CD4-positive, alpha-beta T cell (primary cell): ENCODE measurements around the gene IGF2R. TPM values are rescaled to one million over a fixed set of nuclear protein-coding genes. Genes with fewer than 3 reads are reported as not detected.

Experiments
- ATAC-seq: fragments of 200-7000 bp; cut with Tn5 transposase; one replicate; pipeline ENCODE4 v1.10.0; 2022; ENCODE audit warnings: mild to moderate bottlenecking; ENCODE audit not compliant: poor library complexity
- CTCF ChIA-PET: fragments of 350-600 bp; sonication (Branson Sonifier 250); formaldehyde crosslinking; loops from one replicate; lab custom pipeline; 2021; ENCODE audit warnings: antibody characterized with exemption, inconsistent platforms; lab: Charles Lee
- POLR2A ChIA-PET: fragments of 350-600 bp; sonication (Branson Sonifier 250); formaldehyde crosslinking; loops from one replicate; lab custom pipeline; 2021; ENCODE audit warnings: antibody characterized with exemption, inconsistent platforms; lab: Charles Lee
- DNase-seq, 14 experiments: peaks; one replicate each; pipeline ENCODE4 v3.0.0-alpha.2; 2013 to 2020; ENCODE audit warnings: mixed read lengths in 2 of 14
- H3K27ac ChIP-seq, 2 donors: one replicate each; pipeline versions ENCODE4 v1.5.1 to v1.7.0; 2013; ENCODE audit warnings: low read length in 2 of 2, low read depth in 1 of 2, mild to moderate bottlenecking in 1 of 2
- H3K27me3 ChIP-seq, 2 experiments: 1 replicate in 1 of 2; 2 replicates in 1 of 2; pipeline versions ENCODE4 v1.6.1 to v1.7.0; 2013; ENCODE audit warnings: low read length in 2 of 2, control low read depth in 1 of 2, mild to moderate bottlenecking in 1 of 2, moderate library complexity in 1 of 2; ENCODE audit not compliant: insufficient read depth in 2 of 2, control insufficient read depth in 1 of 2
- H3K36me3 ChIP-seq: one replicate; pipeline ENCODE4 v1.6.1; 2013; ENCODE audit warnings: low read length, control low read depth; ENCODE audit not compliant: insufficient read depth
- H3K4me1 ChIP-seq: one replicate; pipeline ENCODE4 v1.6.1; 2013; ENCODE audit warnings: low read length, control low read depth; ENCODE audit not compliant: insufficient read depth
- H3K4me3 ChIP-seq: one replicate; pipeline ENCODE4 v1.5.1; 2013; ENCODE audit warnings: mild to moderate bottlenecking, low read length, moderate library complexity
- H3K9me3 ChIP-seq, 2 experiments: 1 replicate in 1 of 2; 2 replicates in 1 of 2; pipeline versions ENCODE4 v1.6.1 to v1.7.0; 2013; ENCODE audit warnings: low read length in 2 of 2, mild to moderate bottlenecking in 2 of 2, control low read depth in 1 of 2, moderate library complexity in 1 of 2; ENCODE audit not compliant: control insufficient read depth in 1 of 2, insufficient read depth in 1 of 2
- H3K27ac Mint-ChIP-seq: one replicate; pipeline ENCODE4 v1.8.0; 2020; ENCODE audit warnings: mixed read lengths
- H3K27me3 Mint-ChIP-seq: one replicate; pipeline ENCODE4 v1.8.0; 2021; ENCODE audit warnings: mixed read lengths
- H3K36me3 Mint-ChIP-seq: one replicate; pipeline ENCODE4 v1.8.0; 2021; ENCODE audit warnings: low read depth, mixed read lengths
- H3K4me1 Mint-ChIP-seq: one replicate; pipeline ENCODE4 v1.8.0; 2021; ENCODE audit warnings: low read depth, mixed read lengths
- H3K4me3 Mint-ChIP-seq: one replicate; pipeline ENCODE4 v1.8.0; 2020; ENCODE audit warnings: mild to moderate bottlenecking, mixed read lengths
- H3K9me3 Mint-ChIP-seq: one replicate; pipeline ENCODE4 v1.8.0; 2020; ENCODE audit warnings: mixed read lengths
- CTCF ChIP-seq: fragments of 200-600 bp; IDR thresholded peaks from one replicate; pipeline ENCODE4 v1.8.0; 2022; ENCODE audit warnings: antibody characterized with exemption, mild to moderate bottlenecking
- intact Hi-C, 2 experiments: fragments of 100-400 bp; cut with DNase I in 1 of 2; cut with micrococcal nuclease in 1 of 2; formaldehyde crosslinking; loops; one replicate each; pipeline versions ENCODE4 v1.15.1 to v1.9.0; 2023 to 2025; cut with DNase I, micrococcal nuclease
- total RNA-seq, 174 experiments: library from RNA in 2 of 174; stranded (reverse) in 2 of 174; gene quantifications; one replicate each; pipeline ENCODE4 v1.2.3 and lab custom pipeline; 2021 to 2026

Gene IGF2R
- total RNA-seq, 2 experiments from 2014 or later: 43.8 to 46.7 TPM

DNA sequence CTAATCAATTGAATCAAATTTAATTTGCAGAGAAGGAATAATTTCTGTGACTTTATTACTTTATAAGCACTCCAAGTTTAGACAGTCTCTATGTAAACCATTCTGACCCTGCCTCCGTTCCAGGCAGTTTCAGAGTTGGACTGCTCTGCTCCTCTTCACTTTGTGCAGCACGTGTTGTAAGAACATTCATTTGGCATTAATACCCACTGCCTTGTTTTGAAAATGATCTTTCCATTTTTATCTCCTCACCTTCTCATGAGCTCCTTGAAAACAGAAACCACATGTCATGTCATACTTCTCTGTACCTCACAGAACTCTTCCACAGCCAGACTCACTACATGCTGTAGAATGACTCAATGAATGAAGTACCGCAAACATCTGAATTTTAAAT lies 178.3 kb downstream of the IGF2R start:
- Mint-ChIP-seq H3K27me3 (no peaks in the 10 kb centered on the region), H3K36me3 (peaks cover 5% of the 10 kb centered on the region), H3K4me1 (no peaks in the 10 kb centered on the region), H3K9me3 (peaks cover 5% of the 10 kb centered on the region), H3K27ac (no peak overlapping the region), H3K4me3 (no peak overlapping the region)
- no peaks in the 10 kb centered on the region for H3K4me1 ChIP-seq
- ChIA-PET POLR2A (no interaction called here), CTCF (no interaction called here)
- H3K9me3 ChIP-seq: peaks cover 0 to 4% of the 10 kb centered on the region in 2 experiments
- no peak overlapping the region for H3K4me3 ChIP-seq
- no peak for TF ChIP-seq CTCF
- H3K27ac ChIP-seq: no peak overlapping the region
- intact Hi-C loops: no loop called here
- H3K27me3 ChIP-seq: no peaks in the 10 kb centered on the region
- ATAC-seq (no peak), DNase-seq (no peak)
- H3K36me3 ChIP-seq: no peaks in the 10 kb centered on the region

DNA sequence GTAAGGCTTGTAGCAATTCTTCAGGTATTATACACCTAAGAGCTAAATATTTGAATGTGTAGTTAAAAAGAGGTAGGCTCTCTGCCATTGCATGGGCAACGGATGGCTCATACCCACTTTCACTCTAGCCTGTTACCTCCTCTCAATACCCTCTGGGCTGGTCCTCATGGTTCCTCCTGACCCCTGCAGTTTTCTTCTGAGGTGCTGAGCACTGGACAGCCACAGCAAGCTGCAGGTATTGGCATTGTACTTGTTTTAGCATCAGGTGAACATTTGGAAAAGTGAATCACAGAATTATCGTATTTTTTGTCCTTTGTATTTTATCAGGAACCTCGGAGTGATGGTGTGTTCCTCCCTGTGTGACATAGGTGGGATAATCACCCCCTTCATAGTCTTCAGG lies 185.6 kb downstream of the IGF2R start:
- Histone ChIP-seq H3K9me3 (peaks cover 0 to 4% of the 10 kb centered on the region in 2 experiments), H3K4me1 (no peaks in the 10 kb centered on the region), H3K27me3 (no peaks in the 10 kb centered on the region), H3K36me3 (no peaks in the 10 kb centered on the region), H3K27ac (no peak overlapping the region), H3K4me3 (no peak overlapping the region)
- POLR2A ChIA-PET: no interaction called here
- intact Hi-C loops: no loop called here
- Mint-ChIP-seq H3K4me3 (no peak overlapping the region), H3K27ac (no peak overlapping the region), H3K27me3 (no peaks in the 10 kb centered on the region), H3K9me3 (peaks cover 5% of the 10 kb centered on the region), H3K4me1 (no peaks in the 10 kb centered on the region), H3K36me3 (peaks cover 13% of the 10 kb centered on the region)
- ATAC-seq (no peak), DNase-seq (no peak)
- TF ChIP-seq CTCF: no peak
- CTCF ChIA-PET: no interaction called here

DNA sequence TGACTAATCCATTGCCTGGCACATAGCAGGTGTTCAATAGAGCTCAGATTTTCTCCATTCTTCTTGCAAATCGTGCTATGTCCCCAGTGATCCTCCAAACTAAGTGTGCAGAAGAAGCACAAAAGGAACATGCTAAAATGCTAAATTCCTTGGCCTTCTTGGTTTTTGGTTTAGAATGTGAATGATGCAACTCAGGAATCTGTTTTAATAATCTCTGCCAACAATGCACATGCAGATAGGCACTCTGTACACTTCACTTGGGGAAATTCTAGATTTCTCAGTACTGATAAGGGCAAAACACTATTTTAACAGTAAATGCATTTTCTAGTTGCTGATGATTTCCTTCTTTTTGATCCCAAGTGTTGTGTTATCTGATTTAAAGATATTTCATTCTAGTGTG lies 188.0 kb downstream of the IGF2R start:
- no peaks in the 10 kb centered on the region for H3K36me3 ChIP-seq
- Mint-ChIP-seq H3K36me3 (peaks cover 9% of the 10 kb centered on the region), H3K9me3 (no peaks in the 10 kb centered on the region), H3K4me1 (no peaks in the 10 kb centered on the region), H3K4me3 (no peak overlapping the region), H3K27me3 (no peaks in the 10 kb centered on the region), H3K27ac (no peak overlapping the region)
- intact Hi-C loops: no loop called here
- no peaks in the 10 kb centered on the region for H3K27me3 ChIP-seq
- ATAC-seq: no peak
- no peak overlapping the region for H3K27ac ChIP-seq
- no peak for DNase-seq
- ChIA-PET POLR2A (no interaction called here), CTCF (no interaction called here)
- TF ChIP-seq CTCF: no peak
- no peaks in the 10 kb centered on the region for H3K9me3 ChIP-seq
- no peak overlapping the region for H3K4me3 ChIP-seq
- H3K4me1 ChIP-seq: no peaks in the 10 kb centered on the region
